Loucy (cell line): ENCODE measurements around the gene TENM4.

Experiments used
- EZH2phosphoT487 ChIP-seq: fragments of 200-600 bp; IDR thresholded peaks from 2 replicates; pipeline ENCODE4 v1.6.1; 2018; ENCODE audit warnings: antibody characterized with exemption, mild to moderate bottlenecking, moderate library complexity, borderline replicate concordance
- TF ChIP-seq, protein P1 (sequence below): fragments of 200-600 bp; sonication (generic); conservative IDR thresholded peaks from 2 replicates; pipeline ENCODE4 v1.5.1; 2014; ENCODE audit warnings: mild to moderate bottlenecking, antibody characterized with exemption, low read length

DNA sequence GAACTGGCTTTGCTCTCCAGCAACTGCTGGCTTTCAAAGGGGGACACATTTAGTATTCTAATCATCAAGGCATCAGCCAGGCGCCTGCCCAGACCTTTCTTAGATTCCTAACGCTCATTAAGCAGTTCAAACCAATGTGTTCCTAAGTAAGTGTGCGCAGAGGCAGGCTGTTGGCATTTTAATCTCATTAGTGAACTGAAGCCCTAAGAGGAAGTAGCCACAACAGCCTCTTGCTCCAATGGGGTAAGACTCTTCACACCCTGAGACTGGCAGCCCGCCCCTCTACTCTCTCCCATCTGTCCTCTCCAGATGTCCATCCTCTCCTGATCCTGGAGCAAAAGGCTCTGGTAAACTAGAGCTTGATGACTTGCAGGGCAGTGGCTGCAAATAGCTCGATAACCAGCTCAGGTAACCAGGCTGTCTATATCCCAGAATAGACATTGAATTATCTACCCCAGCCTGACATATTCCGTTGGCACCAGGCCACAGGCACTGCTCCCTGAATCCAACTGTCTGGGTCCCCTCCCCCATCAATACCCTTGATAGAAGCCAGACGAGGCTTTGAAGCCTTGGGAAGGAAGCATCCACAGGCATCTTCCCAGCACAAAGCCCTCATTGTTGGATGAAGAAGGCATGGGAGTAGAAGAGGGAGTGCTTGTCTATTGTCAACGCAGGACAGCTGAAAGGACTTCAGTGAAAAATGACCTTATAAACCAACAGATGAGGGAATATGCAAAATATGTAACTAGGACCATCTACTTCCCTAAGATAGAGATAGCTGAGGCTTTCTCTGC lies 321.1 kb downstream of the TENM4 start:
- TF ChIP-seq, protein P1, sequence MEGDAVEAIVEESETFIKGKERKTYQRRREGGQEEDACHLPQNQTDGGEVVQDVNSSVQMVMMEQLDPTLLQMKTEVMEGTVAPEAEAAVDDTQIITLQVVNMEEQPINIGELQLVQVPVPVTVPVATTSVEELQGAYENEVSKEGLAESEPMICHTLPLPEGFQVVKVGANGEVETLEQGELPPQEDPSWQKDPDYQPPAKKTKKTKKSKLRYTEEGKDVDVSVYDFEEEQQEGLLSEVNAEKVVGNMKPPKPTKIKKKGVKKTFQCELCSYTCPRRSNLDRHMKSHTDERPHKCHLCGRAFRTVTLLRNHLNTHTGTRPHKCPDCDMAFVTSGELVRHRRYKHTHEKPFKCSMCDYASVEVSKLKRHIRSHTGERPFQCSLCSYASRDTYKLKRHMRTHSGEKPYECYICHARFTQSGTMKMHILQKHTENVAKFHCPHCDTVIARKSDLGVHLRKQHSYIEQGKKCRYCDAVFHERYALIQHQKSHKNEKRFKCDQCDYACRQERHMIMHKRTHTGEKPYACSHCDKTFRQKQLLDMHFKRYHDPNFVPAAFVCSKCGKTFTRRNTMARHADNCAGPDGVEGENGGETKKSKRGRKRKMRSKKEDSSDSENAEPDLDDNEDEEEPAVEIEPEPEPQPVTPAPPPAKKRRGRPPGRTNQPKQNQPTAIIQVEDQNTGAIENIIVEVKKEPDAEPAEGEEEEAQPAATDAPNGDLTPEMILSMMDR = no peak
- TF ChIP-seq EZH2phosphoT487 = no peak
